Type B pancreatic cell (in vitro differentiated cells): ENCODE data around the gene CDC16. TPM values are rescaled to one million over a fixed set of nuclear protein-coding genes. Genes with fewer than 3 reads are reported as not detected.

Experiments used
- DNase-seq: peaks from one replicate; pipeline ENCODE4 v3.0.0; 2021; ENCODE audit warnings: mixed read lengths; ENCODE audit not compliant: unreplicated experiment; ENCODE audit errors: extremely low spot score
- H3K27ac Mint-ChIP-seq: 2 replicates; pipeline ENCODE4 v1.8.0; 2021; ENCODE audit warnings: mild to moderate bottlenecking, mixed read lengths
- H3K27me3 Mint-ChIP-seq: 2 replicates; pipeline ENCODE4 v1.8.0; 2021; ENCODE audit warnings: mixed read lengths
- H3K36me3 Mint-ChIP-seq: 2 replicates; pipeline ENCODE4 v1.8.0; 2021; ENCODE audit warnings: mixed read lengths
- H3K4me1 Mint-ChIP-seq: one replicate; pipeline ENCODE4 v1.8.0; 2021; ENCODE audit warnings: mixed read lengths; ENCODE audit not compliant: unreplicated experiment
- H3K4me3 Mint-ChIP-seq: 2 replicates; pipeline ENCODE4 v1.8.0; 2021; ENCODE audit warnings: mild to moderate bottlenecking, mixed read lengths
- H3K9me3 Mint-ChIP-seq: 2 replicates; pipeline ENCODE4 v1.8.0; 2021; ENCODE audit warnings: mixed read lengths
- total RNA-seq: library from RNA; stranded (reverse); gene quantifications from 2 replicates; pipeline ENCODE4 v1.2.1, GENCODE V29; 2021; ENCODE audit warnings: low replicate concordance
- TF ChIP-seq, protein P1 (sequence below): fragments of 200-600 bp; sonication (generic); conservative IDR thresholded peaks from 2 replicates; pipeline ENCODE4 v1.5.0; 2021; ENCODE audit warnings: antibody characterized with exemption, mild to moderate bottlenecking

Gene CDC16
- total RNA-seq, 1 donor from 2014 or later: 81.7 TPM

DNA sequence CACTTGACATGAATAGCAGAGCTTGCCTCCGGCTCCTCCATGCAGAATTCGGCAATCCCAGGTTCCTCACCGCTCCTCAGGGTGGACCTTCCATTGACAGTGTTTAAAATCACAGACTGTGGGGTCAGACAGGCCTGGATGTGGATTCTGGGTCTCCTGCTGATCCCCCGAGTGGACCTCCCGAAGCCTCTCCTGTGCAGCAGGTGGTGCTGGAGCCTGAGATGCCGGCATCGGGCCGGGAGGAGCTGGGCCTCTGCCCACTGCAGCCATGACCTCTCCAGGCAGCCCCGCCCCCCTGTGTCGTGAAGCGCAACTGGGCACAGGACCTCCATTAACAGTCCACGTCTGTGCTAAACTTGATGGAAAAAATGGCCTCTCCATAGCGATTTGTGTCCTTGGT is 10.5 kb upstream of the CDC16 start:
- Mint-ChIP-seq H3K4me1 (peaks cover 12% of the 10 kb centered on the region), H3K9me3 (no peaks in the 10 kb centered on the region), H3K4me3 (no peak overlapping the region), H3K27ac (no peak overlapping the region), H3K36me3 (no peaks in the 10 kb centered on the region), H3K27me3 (peaks cover 26% of the 10 kb centered on the region)
- TF ChIP-seq, protein P1, sequence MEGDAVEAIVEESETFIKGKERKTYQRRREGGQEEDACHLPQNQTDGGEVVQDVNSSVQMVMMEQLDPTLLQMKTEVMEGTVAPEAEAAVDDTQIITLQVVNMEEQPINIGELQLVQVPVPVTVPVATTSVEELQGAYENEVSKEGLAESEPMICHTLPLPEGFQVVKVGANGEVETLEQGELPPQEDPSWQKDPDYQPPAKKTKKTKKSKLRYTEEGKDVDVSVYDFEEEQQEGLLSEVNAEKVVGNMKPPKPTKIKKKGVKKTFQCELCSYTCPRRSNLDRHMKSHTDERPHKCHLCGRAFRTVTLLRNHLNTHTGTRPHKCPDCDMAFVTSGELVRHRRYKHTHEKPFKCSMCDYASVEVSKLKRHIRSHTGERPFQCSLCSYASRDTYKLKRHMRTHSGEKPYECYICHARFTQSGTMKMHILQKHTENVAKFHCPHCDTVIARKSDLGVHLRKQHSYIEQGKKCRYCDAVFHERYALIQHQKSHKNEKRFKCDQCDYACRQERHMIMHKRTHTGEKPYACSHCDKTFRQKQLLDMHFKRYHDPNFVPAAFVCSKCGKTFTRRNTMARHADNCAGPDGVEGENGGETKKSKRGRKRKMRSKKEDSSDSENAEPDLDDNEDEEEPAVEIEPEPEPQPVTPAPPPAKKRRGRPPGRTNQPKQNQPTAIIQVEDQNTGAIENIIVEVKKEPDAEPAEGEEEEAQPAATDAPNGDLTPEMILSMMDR: no peak
- no peak for DNase-seq

DNA sequence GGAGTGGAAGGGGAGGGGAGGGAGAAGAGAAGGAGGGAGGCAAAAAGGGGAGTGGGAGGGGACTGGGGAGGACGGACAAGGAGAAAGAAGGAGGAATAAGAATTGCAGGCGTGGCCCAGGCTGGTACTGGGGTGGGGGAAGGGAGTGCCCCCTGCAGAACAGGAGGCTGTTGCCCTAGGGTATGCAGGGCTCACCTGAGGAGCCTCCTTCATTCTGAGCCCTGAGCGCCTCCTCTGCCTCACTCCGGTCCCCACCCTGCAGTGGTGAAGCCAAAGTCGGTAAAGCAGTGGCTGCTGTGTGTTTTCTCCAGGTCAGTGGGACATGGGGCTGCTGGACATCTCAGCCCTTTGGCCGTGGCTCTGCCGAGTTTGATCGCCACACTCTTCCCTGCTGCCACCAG is 9.1 kb upstream of the CDC16 start:
- Mint-ChIP-seq H3K9me3 (no peaks in the 10 kb centered on the region), H3K4me3 (no peak overlapping the region), H3K4me1 (peaks cover 20% of the 10 kb centered on the region), H3K36me3 (no peaks in the 10 kb centered on the region), H3K27ac (no peak overlapping the region), H3K27me3 (peaks cover 40% of the 10 kb centered on the region)
- TF ChIP-seq, protein P1: no peak
- DNase-seq: no peak

- no peaks in the 10 kb centered on the region for H3K9me3 Mint-ChIP-seq
- no peak for DNase-seq
- peaks cover 43% of the 10 kb centered on the region for H3K27me3 Mint-ChIP-seq
- no peak overlapping the region for H3K27ac Mint-ChIP-seq
- H3K36me3 Mint-ChIP-seq: no peaks in the 10 kb centered on the region
- TF ChIP-seq, protein P1: no peak
- H3K4me1 Mint-ChIP-seq: peaks cover 20% of the 10 kb centered on the region
- no peak overlapping the region for H3K4me3 Mint-ChIP-seq
Measured at GRCh38 chr13:114226088-114226487, 8.6 kb upstream of the CDC16 start.

DNA sequence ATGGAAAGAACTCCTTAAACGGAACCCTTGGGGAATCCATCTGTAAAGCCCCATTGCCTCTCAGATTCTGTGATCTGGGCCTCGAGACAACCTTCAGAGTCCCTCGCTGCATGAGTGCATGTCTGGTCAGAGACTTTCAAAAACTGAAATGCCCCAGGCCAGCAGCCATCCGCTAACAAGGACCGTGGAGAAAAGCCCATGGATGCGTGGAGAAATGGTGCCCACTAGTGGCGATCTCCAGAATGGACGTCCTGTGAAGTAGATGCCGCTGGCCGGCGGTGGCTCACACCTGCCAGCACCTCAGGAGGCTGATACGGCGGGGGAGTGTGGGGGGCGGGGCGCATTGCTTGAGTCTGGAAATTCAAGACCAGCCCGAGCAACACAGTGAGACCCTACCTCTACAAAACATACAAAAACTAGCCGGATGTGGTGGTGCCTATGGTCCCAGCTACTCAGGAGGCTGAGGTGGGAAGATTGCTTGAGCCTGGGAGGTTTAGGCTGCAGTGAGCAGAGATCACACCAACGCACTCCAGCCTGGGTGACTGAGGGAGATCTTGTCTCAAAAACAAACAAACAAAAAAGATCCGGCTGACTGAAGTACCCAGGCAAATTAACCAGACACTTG is 7.9 kb upstream of the CDC16 start:
- TF ChIP-seq, protein P1: peak; percentile 95
- peak; percentile 88 for DNase-seq
- Mint-ChIP-seq H3K36me3 (no peaks in the 10 kb centered on the region), H3K4me3 (no peak overlapping the region), H3K27me3 (peaks cover 46% of the 10 kb centered on the region), H3K9me3 (no peaks in the 10 kb centered on the region), H3K27ac (no peak overlapping the region), H3K4me1 (peaks cover 20% of the 10 kb centered on the region)

- no peaks in the 10 kb centered on the region for H3K9me3 Mint-ChIP-seq
- no peak for DNase-seq
- H3K4me1 Mint-ChIP-seq: peaks cover 18% of the 10 kb centered on the region
- H3K27ac Mint-ChIP-seq: no peak overlapping the region
- H3K27me3 Mint-ChIP-seq: peaks cover 51% of the 10 kb centered on the region
- H3K4me3 Mint-ChIP-seq: no peak overlapping the region
- no peaks in the 10 kb centered on the region for H3K36me3 Mint-ChIP-seq
- TF ChIP-seq, protein P1: no peak
Measured at GRCh38 chr13:114227528-114227927, 7.2 kb upstream of the CDC16 start.

- TF ChIP-seq, protein P1: no peak
- H3K4me3 Mint-ChIP-seq: no peak overlapping the region
- H3K36me3 Mint-ChIP-seq: no peaks in the 10 kb centered on the region
Measured at GRCh38 chr13:114228176-114228575, 6.5 kb upstream of the CDC16 start.

More at GRCh38 chr13:114228176-114228575, 6.5 kb upstream of the CDC16 start:
- no peak for DNase-seq
- Mint-ChIP-seq H3K9me3 (no peaks in the 10 kb centered on the region), H3K27ac (no peak overlapping the region), H3K4me1 (peaks cover 16% of the 10 kb centered on the region), H3K27me3 (peaks cover 54% of the 10 kb centered on the region)
